Activated B cell treated with CpG ODN at 0.5 μM for 24 hours (primary cell): Measurements from ENCODE around the gene C9orf72. TPM values are rescaled to one million over a fixed set of nuclear protein-coding genes. Genes with fewer than 3 reads are reported as not detected.

Experiments
- ATAC-seq: fragments of 200-7000 bp; cut with Tn5 transposase; one replicate; pipeline ENCODE4 v1.10.0; 2021; ENCODE audit warnings: low read depth, mild to moderate bottlenecking, moderate library complexity
- CTCF ChIA-PET: fragments of 350-600 bp; sonication (Branson Sonifier 250); formaldehyde crosslinking; loops from one replicate; lab custom pipeline; 2021; ENCODE audit warnings: antibody characterized with exemption; lab: Charles Lee
- POLR2A ChIA-PET: fragments of 350-600 bp; sonication (Branson Sonifier 250); formaldehyde crosslinking; loops from one replicate; lab custom pipeline; 2021; ENCODE audit warnings: antibody characterized with exemption; lab: Charles Lee
- DNase-seq: peaks from one replicate; pipeline ENCODE4 v3.0.0; 2022
- H3K27ac Mint-ChIP-seq: one replicate; pipeline ENCODE4 v1.8.0; 2020; ENCODE audit warnings: mixed read lengths
- H3K27me3 Mint-ChIP-seq: one replicate; pipeline ENCODE4 v1.8.0; 2021; ENCODE audit warnings: mixed read lengths
- H3K36me3 Mint-ChIP-seq: one replicate; pipeline ENCODE4 v1.8.0; 2021; ENCODE audit warnings: low read depth, mixed read lengths
- H3K4me1 Mint-ChIP-seq: one replicate; pipeline ENCODE4 v1.8.0; 2021; ENCODE audit warnings: mixed read lengths
- H3K4me3 Mint-ChIP-seq: one replicate; pipeline ENCODE4 v1.8.0; 2020; ENCODE audit warnings: mild to moderate bottlenecking, mixed read lengths
- H3K9me3 Mint-ChIP-seq: one replicate; pipeline ENCODE4 v1.8.0; 2020; ENCODE audit warnings: mixed read lengths
- intact Hi-C: fragments of 100-400 bp; cut with micrococcal nuclease; formaldehyde crosslinking; loops from one replicate; pipeline ENCODE4 v1.15.1; 2024
- total RNA-seq: library from RNA; stranded (reverse); gene quantifications from 2 replicates; pipeline ENCODE4 v1.2.3, GENCODE V29; 2022
- TF ChIP-seq, protein P1 (sequence below): fragments of 200-600 bp; IDR thresholded peaks from one replicate; pipeline ENCODE4 v1.8.0; 2022; ENCODE audit warnings: antibody characterized with exemption, mild to moderate bottlenecking

Gene C9orf72
- total RNA-seq, 1 donor from 2014 or later: 15.2 TPM

DNA sequence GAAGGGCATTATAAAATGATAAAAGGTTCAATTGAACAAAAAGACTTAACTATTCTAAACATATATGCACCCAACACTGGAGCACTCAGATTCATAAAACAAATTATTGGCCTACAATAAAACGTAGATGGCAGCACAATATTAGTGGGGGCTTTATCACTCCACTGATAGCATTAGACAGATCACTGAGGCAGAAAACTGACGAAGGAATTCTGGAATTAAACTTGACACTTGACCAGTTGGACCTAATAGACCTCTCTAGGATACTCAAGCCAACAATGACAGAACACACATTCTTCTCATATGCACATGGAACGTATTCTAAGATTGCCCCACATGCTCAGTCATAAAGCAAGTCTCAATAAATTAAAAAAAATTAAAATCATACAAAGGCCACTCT is 18.4 kb upstream of the C9orf72 start:
- H3K4me3 Mint-ChIP-seq: no peak overlapping the region
- H3K27me3 Mint-ChIP-seq: peaks cover 2% of the 10 kb centered on the region
- intact Hi-C loops: no loop called here
- H3K36me3 Mint-ChIP-seq: no peaks in the 10 kb centered on the region
- ATAC-seq: no peak
- no peak overlapping the region for H3K27ac Mint-ChIP-seq
- peaks cover 19% of the 10 kb centered on the region for H3K4me1 Mint-ChIP-seq
- TF ChIP-seq, protein P1, sequence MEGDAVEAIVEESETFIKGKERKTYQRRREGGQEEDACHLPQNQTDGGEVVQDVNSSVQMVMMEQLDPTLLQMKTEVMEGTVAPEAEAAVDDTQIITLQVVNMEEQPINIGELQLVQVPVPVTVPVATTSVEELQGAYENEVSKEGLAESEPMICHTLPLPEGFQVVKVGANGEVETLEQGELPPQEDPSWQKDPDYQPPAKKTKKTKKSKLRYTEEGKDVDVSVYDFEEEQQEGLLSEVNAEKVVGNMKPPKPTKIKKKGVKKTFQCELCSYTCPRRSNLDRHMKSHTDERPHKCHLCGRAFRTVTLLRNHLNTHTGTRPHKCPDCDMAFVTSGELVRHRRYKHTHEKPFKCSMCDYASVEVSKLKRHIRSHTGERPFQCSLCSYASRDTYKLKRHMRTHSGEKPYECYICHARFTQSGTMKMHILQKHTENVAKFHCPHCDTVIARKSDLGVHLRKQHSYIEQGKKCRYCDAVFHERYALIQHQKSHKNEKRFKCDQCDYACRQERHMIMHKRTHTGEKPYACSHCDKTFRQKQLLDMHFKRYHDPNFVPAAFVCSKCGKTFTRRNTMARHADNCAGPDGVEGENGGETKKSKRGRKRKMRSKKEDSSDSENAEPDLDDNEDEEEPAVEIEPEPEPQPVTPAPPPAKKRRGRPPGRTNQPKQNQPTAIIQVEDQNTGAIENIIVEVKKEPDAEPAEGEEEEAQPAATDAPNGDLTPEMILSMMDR: no peak
- ChIA-PET CTCF (no interaction called here), POLR2A (interaction anchor here (0.6 kb wide), 1 partner anchor 914 kb away, joined by 3 read pairs; no protein-coding TSS in a partner anchor)
- peaks cover 5% of the 10 kb centered on the region for H3K9me3 Mint-ChIP-seq
- no peak for DNase-seq

DNA sequence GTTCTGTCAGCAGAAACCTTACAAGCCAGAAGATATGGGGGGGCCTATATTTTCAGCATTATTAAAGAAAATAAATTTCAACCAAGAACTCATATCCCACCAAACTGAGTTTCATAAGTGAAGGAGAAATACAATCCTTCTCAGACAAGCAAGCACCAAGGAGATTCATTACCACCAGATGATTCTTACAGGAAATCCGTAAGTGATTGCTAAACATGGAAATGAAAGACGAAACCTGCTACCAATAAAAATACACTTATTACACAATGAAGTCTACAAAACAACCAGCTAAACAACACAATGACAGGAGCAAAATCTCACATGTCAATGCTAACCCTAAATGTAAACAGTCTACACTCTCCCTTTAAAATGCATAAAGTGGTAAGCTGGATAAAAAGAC is 17.8 kb upstream of the C9orf72 start:
- no peak overlapping the region for H3K4me3 Mint-ChIP-seq
- H3K36me3 Mint-ChIP-seq: no peaks in the 10 kb centered on the region
- ATAC-seq (no peak), DNase-seq (no peak)
- peaks cover 24% of the 10 kb centered on the region for H3K4me1 Mint-ChIP-seq
- H3K27me3 Mint-ChIP-seq: peaks cover 2% of the 10 kb centered on the region
- intact Hi-C loops: no loop called here
- POLR2A ChIA-PET: no interaction called here
- no peak overlapping the region for H3K27ac Mint-ChIP-seq
- CTCF ChIA-PET: interaction anchor here (1.3 kb wide), 1 partner anchor 258 kb away, joined by 3 read pairs; no protein-coding TSS in a partner anchor
- peaks cover 5% of the 10 kb centered on the region for H3K9me3 Mint-ChIP-seq
- TF ChIP-seq, protein P1: no peak

DNA sequence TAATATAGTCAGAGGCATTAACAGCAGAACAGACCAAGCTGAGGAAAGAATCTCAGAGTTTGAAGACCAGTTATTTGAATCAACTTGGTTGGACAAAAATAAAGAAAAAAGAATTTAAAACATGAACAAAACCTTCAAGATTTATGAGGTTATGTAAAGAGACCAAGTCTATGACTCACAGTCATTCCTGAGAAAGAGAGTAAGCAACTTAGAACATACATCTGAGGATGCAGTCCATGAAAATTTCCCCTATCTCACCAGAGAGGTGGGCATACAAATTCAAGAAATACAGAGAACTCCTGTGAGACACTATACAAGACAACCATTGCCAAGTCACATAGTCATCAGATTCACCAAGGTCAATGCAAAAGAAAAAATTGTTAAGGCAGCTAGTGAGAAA is 17.4 kb upstream of the C9orf72 start:
- ATAC-seq (no peak), DNase-seq (no peak)
- H3K4me1 Mint-ChIP-seq: peaks cover 25% of the 10 kb centered on the region
- H3K9me3 Mint-ChIP-seq: peaks cover 5% of the 10 kb centered on the region
- no peak overlapping the region for H3K27ac Mint-ChIP-seq
- H3K4me3 Mint-ChIP-seq: no peak overlapping the region
- H3K27me3 Mint-ChIP-seq: peaks cover 2% of the 10 kb centered on the region
- intact Hi-C loops: no loop called here
- no peaks in the 10 kb centered on the region for H3K36me3 Mint-ChIP-seq
- TF ChIP-seq, protein P1: no peak
- ChIA-PET POLR2A (no interaction called here), CTCF (interaction anchor here (1.3 kb wide), 1 partner anchor 258 kb away, joined by 3 read pairs; no protein-coding TSS in a partner anchor)

DNA sequence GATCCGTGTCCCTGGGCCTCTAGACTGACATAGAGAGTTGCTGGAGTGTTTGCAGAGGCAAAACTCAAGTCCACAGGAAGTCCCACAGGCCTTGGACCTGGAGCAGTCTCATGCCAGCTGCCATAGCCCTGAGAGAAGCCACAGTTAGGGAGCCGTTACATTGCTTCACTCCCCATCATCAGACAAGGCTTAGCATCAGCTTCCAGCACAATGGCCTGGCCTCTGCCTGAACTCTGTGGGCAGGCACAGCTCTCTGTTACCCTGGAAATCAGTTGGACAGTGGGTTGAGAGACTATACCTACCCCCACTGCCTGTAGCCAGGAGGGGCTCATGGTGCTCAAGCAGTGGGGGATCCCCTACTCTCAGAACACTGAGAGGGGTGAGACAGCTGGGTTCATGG is 16.2 kb upstream of the C9orf72 start:
- H3K36me3 Mint-ChIP-seq: no peaks in the 10 kb centered on the region
- no peak for ATAC-seq
- peaks cover 5% of the 10 kb centered on the region for H3K9me3 Mint-ChIP-seq
- intact Hi-C loops: no loop called here
- H3K4me1 Mint-ChIP-seq: peaks cover 25% of the 10 kb centered on the region
- ChIA-PET POLR2A (no interaction called here), CTCF (no interaction called here)
- DNase-seq: no peak
- no peak overlapping the region for H3K4me3 Mint-ChIP-seq
- H3K27ac Mint-ChIP-seq: no peak overlapping the region
- TF ChIP-seq, protein P1: no peak
- peaks cover 2% of the 10 kb centered on the region for H3K27me3 Mint-ChIP-seq

DNA sequence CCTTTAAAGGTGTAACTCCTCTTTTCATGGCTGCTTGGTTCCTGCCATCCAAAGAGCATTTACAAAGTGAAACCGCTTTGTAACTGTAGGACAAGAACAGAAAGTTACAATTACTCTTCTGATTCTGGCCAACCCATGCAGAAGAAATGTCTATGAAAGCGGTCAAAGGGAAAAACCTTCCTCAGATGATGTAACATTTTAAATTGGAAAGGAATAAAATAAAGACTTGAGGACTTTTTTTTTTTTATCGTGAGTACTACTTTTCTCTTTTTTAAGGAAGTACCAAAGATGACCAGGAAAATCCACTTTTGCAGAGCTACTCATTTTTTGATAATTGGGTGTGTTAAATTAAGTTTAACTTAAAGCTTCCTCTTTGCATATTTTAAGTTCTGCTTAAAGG is 13.0 kb upstream of the C9orf72 start:
- intact Hi-C loops: loop anchor here (1.0 kb wide), 1 partner anchor 12 kb away; no protein-coding TSS in a partner anchor
- POLR2A ChIA-PET: interaction anchor here (2.9 kb wide), 1 partner anchor 13 kb away, joined by 13 read pairs; the partner anchor contains the start of gene C9orf72

More for the DNA sequence above, 13.0 kb upstream of the C9orf72 start:
- peaks cover 5% of the 10 kb centered on the region for H3K9me3 Mint-ChIP-seq
- TF ChIP-seq, protein P1: no peak
- ATAC-seq (no peak), DNase-seq (no peak)
- H3K27me3 Mint-ChIP-seq: peaks cover 5% of the 10 kb centered on the region
- no peak overlapping the region for H3K27ac Mint-ChIP-seq
- H3K4me3 Mint-ChIP-seq: no peak overlapping the region
- peaks cover 25% of the 10 kb centered on the region for H3K4me1 Mint-ChIP-seq
- CTCF ChIA-PET: no interaction called here
- H3K36me3 Mint-ChIP-seq: no peaks in the 10 kb centered on the region
